ENCODE results near the gene C4orf54. TPM values are rescaled to one million over a fixed set of nuclear protein-coding genes. Genes with fewer than 3 reads are reported as not detected.

Gene C4orf54
- total and polyA plus RNA-seq, 5 donors = 0.68 to 10.0 (median 1.8) TPM

DNA sequence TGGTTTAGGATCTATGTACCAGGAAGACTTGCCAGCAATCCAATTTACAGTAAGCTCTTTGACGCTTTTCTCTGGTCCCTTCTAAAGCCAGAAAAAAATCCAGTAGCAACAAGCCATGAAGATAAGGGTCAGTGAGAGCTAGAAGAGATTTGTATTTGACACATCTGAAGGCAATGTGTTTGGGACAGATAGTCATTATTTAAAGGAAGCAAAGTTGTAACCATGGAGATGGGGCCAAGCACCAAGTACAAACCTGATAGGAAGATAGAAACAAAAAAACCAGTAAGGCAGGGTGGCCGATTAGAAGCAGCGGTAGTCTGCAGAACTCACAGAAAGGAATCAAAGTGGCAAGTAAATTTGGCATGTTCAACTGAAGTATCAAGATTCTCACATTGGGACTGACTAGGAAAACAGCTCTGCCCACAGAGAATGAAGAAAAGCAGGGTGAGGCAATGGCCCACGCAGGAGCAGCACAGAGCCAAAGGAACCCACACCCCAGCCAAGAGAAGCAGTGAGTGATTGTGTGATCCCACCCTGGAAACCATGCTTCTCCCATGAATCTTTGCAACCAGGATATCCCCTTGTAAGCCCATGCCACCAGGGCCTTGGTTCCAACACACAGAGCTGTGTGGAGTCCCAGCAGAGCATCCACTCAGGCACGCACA is 12.9 kb upstream of the C4orf54 start:
- peak; percentile 80 to 83 for ATAC-seq
- Histone ChIP-seq H3K9me3 (ENCODE audit: control insufficient read depth, low read length) (no peaks in the 10 kb centered on the region), H3K27ac (ENCODE audit: low read length) (peak overlapping the region; percentile 41), H3K4me3 (ENCODE audit: low read length) (no peak overlapping the region), H3K4me1 (ENCODE audit: control insufficient read depth, insufficient read depth, low read length) (peaks cover 1% of the 10 kb centered on the region), H3K27me3 (ENCODE audit: control insufficient read depth, insufficient read depth) (no peaks in the 10 kb centered on the region)
- intact Hi-C loops (cut with DNase I) = loop anchor here in 1 of 4 donors (10.0 kb wide), 1 partner anchor 54 kb away; no protein-coding TSS in a partner anchor
- no peak for DNase-seq
- 36% methylated on average over 5 of the region's 5 CpGs for WGBS

DNA sequence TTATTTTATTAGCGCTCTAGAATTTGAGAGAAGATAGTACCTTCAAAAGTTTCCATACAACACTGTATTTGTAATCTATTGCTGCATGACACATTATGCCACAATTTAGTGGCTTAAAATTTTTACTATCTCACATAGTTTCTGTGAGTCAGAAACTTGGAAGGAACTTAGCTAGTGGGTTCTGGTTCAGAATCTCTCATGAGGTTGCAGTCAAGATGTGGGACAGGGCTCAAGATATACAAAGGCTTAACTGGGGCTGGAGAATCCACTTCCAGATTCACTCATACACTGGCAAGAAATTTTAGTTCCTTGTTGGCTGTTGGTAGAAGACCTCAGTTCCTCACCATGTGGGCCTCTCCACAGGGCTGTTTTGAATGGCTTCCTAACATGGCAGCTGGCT is 11.5 kb upstream of the C4orf54 start:
- Histone ChIP-seq H3K27ac (ENCODE audit: low read length) (no peak overlapping the region), H3K9me3 (ENCODE audit: control insufficient read depth, low read length) (no peaks in the 10 kb centered on the region), H3K4me3 (ENCODE audit: low read length) (no peak overlapping the region), H3K27me3 (ENCODE audit: control insufficient read depth, insufficient read depth) (no peaks in the 10 kb centered on the region), H3K4me1 (ENCODE audit: control insufficient read depth, insufficient read depth, low read length) (peaks cover 1% of the 10 kb centered on the region)
- intact Hi-C loops (cut with DNase I) = no loop called here
- peak; percentile 67 to 85 for ATAC-seq
- WGBS = 91% methylated on average over 1 of the region's 1 CpG
- no peak for DNase-seq

- intact Hi-C loops (cut with DNase I) = no loop called here
- peak; percentile 31 to 79 (median 73) for DNase-seq
- H3K4me1 ChIP-seq (ENCODE audit: control insufficient read depth, insufficient read depth, low read length) = peaks cover 1% of the 10 kb centered on the region
- H3K27me3 ChIP-seq (ENCODE audit: control insufficient read depth, insufficient read depth) = no peaks in the 10 kb centered on the region
- WGBS = 80% methylated on average over 1 of the region's 1 CpG
- no peak overlapping the region for H3K27ac ChIP-seq (ENCODE audit: low read length)
- no peaks in the 10 kb centered on the region for H3K9me3 ChIP-seq (ENCODE audit: control insufficient read depth, low read length)
- ATAC-seq = peak; percentile 62 to 70
- no peak overlapping the region for H3K4me3 ChIP-seq (ENCODE audit: low read length)
Observed at GRCh38 chr4:99668472-99668871, 10.8 kb upstream of the C4orf54 start.

DNA sequence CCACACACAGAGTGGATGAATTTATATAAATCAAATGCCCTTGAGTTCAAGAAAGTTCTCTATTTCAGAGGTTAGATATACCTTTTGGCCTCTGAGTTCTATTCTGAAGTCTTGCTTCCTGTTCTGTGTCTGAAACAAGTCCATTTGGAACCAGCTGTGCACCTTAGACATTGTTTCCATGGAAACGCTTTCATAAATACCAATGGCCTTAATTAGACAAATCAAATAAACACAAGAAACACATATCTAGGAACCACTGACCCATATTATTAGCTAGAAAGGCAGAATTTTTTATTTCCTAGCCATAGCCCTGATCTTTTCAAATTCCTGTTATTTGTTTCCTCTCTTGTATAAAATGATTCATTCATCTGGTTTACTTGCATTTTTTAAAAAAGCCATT is 8.4 kb upstream of the C4orf54 start:
- Histone ChIP-seq H3K4me1 (ENCODE audit: control insufficient read depth, insufficient read depth, low read length) (peaks cover 1% of the 10 kb centered on the region), H3K9me3 (ENCODE audit: control insufficient read depth, low read length) (no peaks in the 10 kb centered on the region), H3K27ac (ENCODE audit: low read length) (no peak overlapping the region), H3K27me3 (ENCODE audit: control insufficient read depth, insufficient read depth) (no peaks in the 10 kb centered on the region), H3K4me3 (ENCODE audit: low read length) (no peak overlapping the region)
- intact Hi-C loops (cut with DNase I) = no loop called here
- DNase-seq (no peak), ATAC-seq (no peak)
- WGBS = 79% methylated on average over 1 of the region's 1 CpG

- intact Hi-C loops (cut with DNase I) = no loop called here
- Histone ChIP-seq H3K9me3 (ENCODE audit: control insufficient read depth, low read length) (no peaks in the 10 kb centered on the region), H3K27ac (ENCODE audit: low read length) (no peak overlapping the region), H3K4me1 (ENCODE audit: control insufficient read depth, insufficient read depth, low read length) (no peaks in the 10 kb centered on the region), H3K27me3 (ENCODE audit: control insufficient read depth, insufficient read depth) (no peaks in the 10 kb centered on the region), H3K4me3 (ENCODE audit: low read length) (no peak overlapping the region)
- DNase-seq = no peak
- ATAC-seq = no peak
Observed at GRCh38 chr4:99664716-99665115, 7.1 kb upstream of the C4orf54 start.

DNA sequence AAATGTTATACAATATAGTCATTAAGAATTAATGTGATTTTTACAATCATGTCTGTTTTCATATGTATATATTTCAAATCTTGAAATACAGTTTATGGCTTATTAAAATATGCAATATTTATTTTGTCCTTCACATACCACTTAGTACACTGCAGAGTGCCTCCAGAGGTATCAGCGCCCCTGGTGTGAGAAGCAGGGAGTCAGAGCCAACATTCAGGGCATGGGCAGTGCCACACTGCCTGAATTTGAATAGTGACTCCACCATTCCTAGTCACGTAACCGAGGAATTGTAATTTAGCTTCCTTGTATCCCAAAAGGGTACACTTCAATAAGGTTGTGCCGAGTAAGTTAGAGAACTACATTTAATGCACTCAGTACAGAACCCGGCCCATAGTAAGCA is 4.3 kb upstream of the C4orf54 start:
- Histone ChIP-seq H3K27me3 (ENCODE audit: control insufficient read depth, insufficient read depth) (no peaks in the 10 kb centered on the region), H3K4me1 (ENCODE audit: control insufficient read depth, insufficient read depth, low read length) (peaks cover 3% of the 10 kb centered on the region), H3K4me3 (ENCODE audit: low read length) (no peak overlapping the region), H3K9me3 (ENCODE audit: control insufficient read depth, low read length) (no peaks in the 10 kb centered on the region), H3K27ac (ENCODE audit: low read length) (no peak overlapping the region)
- WGBS = 68% methylated on average over 5 of the region's 5 CpGs
- intact Hi-C loops (cut with DNase I) = no loop called here
- peak; percentile 65 to 88 for ATAC-seq
- peak in 1 of 3 donors; percentile 49 for DNase-seq

DNA sequence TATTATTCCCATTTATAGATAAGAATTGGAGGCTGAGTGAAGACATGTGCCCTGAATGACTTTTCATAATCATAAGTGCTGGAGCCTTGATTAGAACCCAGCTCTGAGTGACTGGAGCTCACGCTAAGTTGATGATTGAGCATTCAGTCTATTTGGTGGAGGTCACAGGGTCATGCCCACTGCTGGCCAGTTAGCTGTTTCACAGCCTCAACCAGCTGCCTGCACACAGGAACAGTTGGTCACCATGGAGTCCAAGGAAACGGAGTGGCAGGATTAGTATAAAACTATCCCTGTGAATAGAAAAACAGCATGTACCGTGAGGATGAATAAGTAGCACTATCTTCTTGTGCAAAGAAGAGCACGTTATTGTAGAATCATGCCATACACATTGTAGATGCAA is 1.0 kb upstream of the C4orf54 start:
- H3K4me1 ChIP-seq (ENCODE audit: control insufficient read depth, insufficient read depth, low read length) = peaks cover 3% of the 10 kb centered on the region
- H3K9me3 ChIP-seq (ENCODE audit: control insufficient read depth, low read length) = no peaks in the 10 kb centered on the region
- WGBS = 67% methylated on average over 4 of the region's 4 CpGs
- no peaks in the 10 kb centered on the region for H3K27me3 ChIP-seq (ENCODE audit: control insufficient read depth, insufficient read depth)
- intact Hi-C loops (cut with DNase I) = no loop called here
- no peak for DNase-seq
- peak overlapping the region; percentile 84 for H3K27ac ChIP-seq (ENCODE audit: low read length)
- no peak overlapping the region for H3K4me3 ChIP-seq (ENCODE audit: low read length)
- ATAC-seq = no peak

- DNase-seq = peak; percentile 48 to 77 (median 76)
- Histone ChIP-seq H3K27me3 (ENCODE audit: control insufficient read depth, insufficient read depth) (no peaks in the 10 kb centered on the region), H3K4me3 (ENCODE audit: low read length) (no peak overlapping the region), H3K27ac (ENCODE audit: low read length) (peak overlapping the region; percentile 82), H3K4me1 (ENCODE audit: control insufficient read depth, insufficient read depth, low read length) (peaks cover 3% of the 10 kb centered on the region), H3K9me3 (ENCODE audit: control insufficient read depth, low read length) (no peaks in the 10 kb centered on the region)
- ATAC-seq = peak; percentile 58 to 63
- intact Hi-C loops (cut with DNase I) = no loop called here
- 51% methylated on average over 9 of the region's 9 CpGs for WGBS
Observed at GRCh38 chr4:99655308-99656081, 2.1 kb downstream of the C4orf54 start.

- ATAC-seq = no peak
- peaks cover 3% of the 10 kb centered on the region for H3K4me1 ChIP-seq (ENCODE audit: control insufficient read depth, insufficient read depth, low read length)
- no peaks in the 10 kb centered on the region for H3K27me3 ChIP-seq (ENCODE audit: control insufficient read depth, insufficient read depth)
- no peak for DNase-seq
- intact Hi-C loops (cut with DNase I) = no loop called here
- 74% methylated on average over 15 of the region's 15 CpGs for WGBS
- H3K4me3 ChIP-seq (ENCODE audit: low read length) = no peak overlapping the region
- H3K9me3 ChIP-seq (ENCODE audit: control insufficient read depth, low read length) = no peaks in the 10 kb centered on the region
- no peak overlapping the region for H3K27ac ChIP-seq (ENCODE audit: low read length)
Observed at GRCh38 chr4:99654361-99654761, 3.3 kb downstream of the C4orf54 start.

DNA sequence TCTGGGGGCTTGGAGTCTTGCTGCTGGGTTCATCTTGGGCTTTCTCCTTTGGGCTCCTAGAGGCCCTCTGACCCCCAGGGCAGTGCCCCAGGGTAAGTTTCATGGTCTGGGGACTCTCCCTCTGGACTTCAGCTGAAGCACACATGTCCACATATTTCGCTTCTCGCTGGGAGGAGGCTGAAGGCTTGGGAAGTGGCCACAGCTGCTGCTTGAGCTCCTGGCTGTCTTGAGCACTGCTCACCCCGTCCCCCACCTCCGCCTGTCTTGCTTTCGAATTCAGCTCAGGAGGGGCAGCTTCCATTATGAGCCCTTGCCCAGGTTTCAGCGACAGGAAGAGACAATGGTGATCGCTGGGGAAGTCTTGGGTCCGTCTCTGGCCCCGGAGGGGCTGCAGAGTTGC is 3.7 kb downstream of the C4orf54 start:
- Histone ChIP-seq H3K27me3 (ENCODE audit: control insufficient read depth, insufficient read depth) (no peaks in the 10 kb centered on the region), H3K4me3 (ENCODE audit: low read length) (no peak overlapping the region), H3K27ac (ENCODE audit: low read length) (no peak overlapping the region), H3K9me3 (ENCODE audit: control insufficient read depth, low read length) (no peaks in the 10 kb centered on the region), H3K4me1 (ENCODE audit: control insufficient read depth, insufficient read depth, low read length) (peaks cover 3% of the 10 kb centered on the region)
- DNase-seq (no peak), ATAC-seq (no peak)
- 87% methylated on average over 9 of the region's 9 CpGs for WGBS
- intact Hi-C loops (cut with DNase I) = no loop called here

GRCh38 chr4:99652596-99653436 is 4.8 kb downstream of the C4orf54 start:
- no peak for ATAC-seq

More at GRCh38 chr4:99652596-99653436, 4.8 kb downstream of the C4orf54 start:
- peak in 2 of 3 donors; percentile 49 to 54 for DNase-seq
- 94% methylated on average over 43 of the region's 43 CpGs for WGBS
- H3K9me3 ChIP-seq (ENCODE audit: control insufficient read depth, low read length) = no peaks in the 10 kb centered on the region
- H3K4me3 ChIP-seq (ENCODE audit: low read length) = no peak overlapping the region
- no peaks in the 10 kb centered on the region for H3K27me3 ChIP-seq (ENCODE audit: control insufficient read depth, insufficient read depth)
- H3K4me1 ChIP-seq (ENCODE audit: control insufficient read depth, insufficient read depth, low read length) = no peaks in the 10 kb centered on the region
- intact Hi-C loops (cut with DNase I) = no loop called here
- H3K27ac ChIP-seq (ENCODE audit: low read length) = no peak overlapping the region

Data from right cardiac atrium (tissue), 5 donors.